Measurements from ENCODE around the gene SHISA8.

DNA sequence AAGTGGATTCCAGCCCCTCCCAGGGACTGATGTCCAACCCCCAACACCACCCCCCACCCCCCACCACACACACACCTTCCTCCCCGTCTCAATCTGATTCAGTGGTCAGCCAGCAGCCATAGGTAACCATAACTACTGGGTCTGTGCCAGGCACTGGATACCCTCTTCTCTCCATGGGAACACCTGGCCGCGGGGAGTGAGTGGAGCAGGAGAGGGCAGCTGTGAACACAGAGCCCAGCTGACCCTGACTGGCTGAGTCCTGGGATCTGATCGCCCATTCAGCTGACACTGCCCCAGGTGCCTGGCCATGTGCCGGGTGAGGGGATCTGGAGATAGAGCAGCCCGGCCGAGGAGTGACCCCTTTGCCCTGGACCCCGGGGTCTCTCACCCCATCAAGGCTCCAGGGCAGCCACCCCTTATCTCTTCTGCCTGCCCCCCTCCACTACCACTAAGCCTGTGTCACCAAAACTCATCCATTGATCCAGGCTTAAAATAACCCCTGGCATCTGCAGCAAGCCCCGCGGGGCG lies 2.6 kb upstream of the SHISA8 start:
- TF ChIP-seq, protein P1, sequence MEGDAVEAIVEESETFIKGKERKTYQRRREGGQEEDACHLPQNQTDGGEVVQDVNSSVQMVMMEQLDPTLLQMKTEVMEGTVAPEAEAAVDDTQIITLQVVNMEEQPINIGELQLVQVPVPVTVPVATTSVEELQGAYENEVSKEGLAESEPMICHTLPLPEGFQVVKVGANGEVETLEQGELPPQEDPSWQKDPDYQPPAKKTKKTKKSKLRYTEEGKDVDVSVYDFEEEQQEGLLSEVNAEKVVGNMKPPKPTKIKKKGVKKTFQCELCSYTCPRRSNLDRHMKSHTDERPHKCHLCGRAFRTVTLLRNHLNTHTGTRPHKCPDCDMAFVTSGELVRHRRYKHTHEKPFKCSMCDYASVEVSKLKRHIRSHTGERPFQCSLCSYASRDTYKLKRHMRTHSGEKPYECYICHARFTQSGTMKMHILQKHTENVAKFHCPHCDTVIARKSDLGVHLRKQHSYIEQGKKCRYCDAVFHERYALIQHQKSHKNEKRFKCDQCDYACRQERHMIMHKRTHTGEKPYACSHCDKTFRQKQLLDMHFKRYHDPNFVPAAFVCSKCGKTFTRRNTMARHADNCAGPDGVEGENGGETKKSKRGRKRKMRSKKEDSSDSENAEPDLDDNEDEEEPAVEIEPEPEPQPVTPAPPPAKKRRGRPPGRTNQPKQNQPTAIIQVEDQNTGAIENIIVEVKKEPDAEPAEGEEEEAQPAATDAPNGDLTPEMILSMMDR (IDR thresholded peaks at IDR 0.05 in 8 of 11, conservative IDR thresholded peaks at IDR 0.05 in 3 of 11), result no peak
- TF ChIP-seq POLR2AphosphoS5 (IDR thresholded peaks at IDR 0.05), result no peak
- TF ChIP-seq POLR2A (IDR thresholded peaks at IDR 0.05), result no peak

Measured in spleen (tissue), 7 donors.